Type B pancreatic cell (in vitro differentiated cells): Measurements from ENCODE around the gene KIF5A. TPM values are rescaled to one million over a fixed set of nuclear protein-coding genes. Genes with fewer than 3 reads are reported as not detected.

Source experiments
- DNase-seq: peaks from one replicate; pipeline ENCODE4 v3.0.0; 2021; ENCODE audit warnings: mixed read lengths; ENCODE audit not compliant: unreplicated experiment; ENCODE audit errors: extremely low spot score
- H3K27ac Mint-ChIP-seq: 2 replicates; pipeline ENCODE4 v1.8.0; 2021; ENCODE audit warnings: mild to moderate bottlenecking, mixed read lengths
- H3K27me3 Mint-ChIP-seq: 2 replicates; pipeline ENCODE4 v1.8.0; 2021; ENCODE audit warnings: mixed read lengths
- H3K36me3 Mint-ChIP-seq: 2 replicates; pipeline ENCODE4 v1.8.0; 2021; ENCODE audit warnings: mixed read lengths
- H3K4me1 Mint-ChIP-seq: one replicate; pipeline ENCODE4 v1.8.0; 2021; ENCODE audit warnings: mixed read lengths; ENCODE audit not compliant: unreplicated experiment
- H3K4me3 Mint-ChIP-seq: 2 replicates; pipeline ENCODE4 v1.8.0; 2021; ENCODE audit warnings: mild to moderate bottlenecking, mixed read lengths
- H3K9me3 Mint-ChIP-seq: 2 replicates; pipeline ENCODE4 v1.8.0; 2021; ENCODE audit warnings: mixed read lengths
- CTCF ChIP-seq: fragments of 200-600 bp; sonication (generic); conservative IDR thresholded peaks from 2 replicates; pipeline ENCODE4 v1.5.0; 2021; ENCODE audit warnings: antibody characterized with exemption, mild to moderate bottlenecking
- total RNA-seq: library from RNA; stranded (reverse); gene quantifications from 2 replicates; pipeline ENCODE4 v1.2.1, GENCODE V29; 2021; ENCODE audit warnings: low replicate concordance

KIF5A gene
- total RNA-seq, 1 donor from 2014 or later = 4.4 TPM

DNA sequence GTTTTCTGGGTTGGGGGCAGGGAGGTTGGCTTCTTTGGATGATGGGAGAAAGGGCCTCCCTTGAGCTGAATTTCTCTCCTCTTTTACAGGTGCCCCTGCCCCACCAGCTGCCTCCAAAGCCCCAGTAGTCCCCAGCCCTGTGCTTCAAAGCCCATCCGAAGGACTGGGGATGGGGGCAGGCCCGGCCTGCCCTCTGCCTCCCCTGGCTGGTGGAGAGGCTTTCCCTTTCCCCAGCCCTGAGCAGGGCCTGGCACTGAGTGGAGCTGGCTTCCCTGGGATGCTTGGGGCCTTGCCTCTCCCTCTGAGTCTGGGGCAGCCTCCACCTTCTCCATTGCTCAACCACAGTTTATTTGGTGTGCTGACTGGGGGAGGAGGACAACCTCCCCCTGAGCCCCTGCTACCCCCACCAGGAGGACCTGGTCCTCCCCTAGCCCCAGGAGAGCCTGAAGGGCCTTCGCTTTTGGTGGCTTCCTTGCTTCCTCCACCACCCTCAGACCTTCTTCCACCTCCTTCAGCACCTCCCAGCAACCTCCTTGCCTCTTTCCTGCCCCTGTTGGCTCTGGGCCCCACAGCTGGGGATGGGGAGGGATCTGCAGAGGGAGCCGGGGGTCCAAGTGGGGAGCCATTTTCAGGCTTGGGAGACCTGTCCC, 23.2 kb upstream of the KIF5A start:
- DNase-seq = no peak
- no peaks in the 10 kb centered on the region for H3K9me3 Mint-ChIP-seq
- no peak overlapping the region for H3K4me3 Mint-ChIP-seq
- peaks cover 12% of the 10 kb centered on the region for H3K36me3 Mint-ChIP-seq
- no peak overlapping the region for H3K27ac Mint-ChIP-seq
- H3K4me1 Mint-ChIP-seq = peaks cover 36% of the 10 kb centered on the region
- no peaks in the 10 kb centered on the region for H3K27me3 Mint-ChIP-seq
- TF ChIP-seq CTCF = no peak

DNA sequence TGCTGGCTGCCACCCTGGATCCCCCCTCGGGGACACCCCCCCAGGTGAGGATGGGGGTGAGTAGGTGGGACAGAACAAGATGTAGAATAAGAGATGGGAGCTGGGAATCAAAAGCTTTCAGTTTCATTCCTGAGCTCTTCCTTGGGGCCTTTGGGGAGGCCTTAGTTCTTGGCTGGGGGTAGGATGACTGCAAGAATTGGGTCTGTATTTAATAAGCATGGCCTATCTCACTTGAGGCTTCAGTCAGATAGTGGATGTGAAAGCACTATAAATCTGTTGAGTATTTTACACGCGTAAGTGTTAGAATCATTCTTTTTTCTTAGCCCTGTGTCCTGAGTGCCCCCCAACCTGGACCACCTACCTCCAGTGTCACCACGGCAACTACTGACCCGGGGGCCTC, 22.7 kb upstream of the KIF5A start:
- H3K27me3 Mint-ChIP-seq = no peaks in the 10 kb centered on the region
- H3K9me3 Mint-ChIP-seq = no peaks in the 10 kb centered on the region
- no peak overlapping the region for H3K27ac Mint-ChIP-seq
- TF ChIP-seq CTCF = no peak
- no peak overlapping the region for H3K4me3 Mint-ChIP-seq
- H3K36me3 Mint-ChIP-seq = peaks cover 12% of the 10 kb centered on the region
- no peak for DNase-seq
- H3K4me1 Mint-ChIP-seq = peaks cover 30% of the 10 kb centered on the region

DNA sequence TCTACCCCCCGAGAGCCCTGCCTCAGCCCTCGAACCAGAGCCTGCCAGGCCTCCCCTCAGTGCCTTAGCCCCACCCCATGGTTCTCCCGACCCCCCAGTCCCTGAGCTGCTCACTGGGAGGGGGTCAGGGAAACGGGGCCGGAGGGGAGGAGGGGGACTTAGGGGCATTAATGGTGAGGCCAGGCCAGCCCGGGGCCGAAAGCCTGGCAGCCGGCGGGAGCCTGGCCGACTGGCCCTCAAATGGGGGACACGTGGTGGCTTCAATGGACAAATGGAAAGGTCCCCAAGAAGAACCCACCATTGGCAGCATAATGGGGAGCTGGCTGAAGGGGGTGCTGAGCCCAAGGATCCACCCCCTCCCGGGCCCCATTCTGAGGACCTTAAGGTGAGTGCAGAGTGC, 21.7 kb upstream of the KIF5A start:
- Mint-ChIP-seq H3K4me1 (peaks cover 29% of the 10 kb centered on the region), H3K4me3 (no peak overlapping the region), H3K27me3 (no peaks in the 10 kb centered on the region), H3K9me3 (no peaks in the 10 kb centered on the region), H3K36me3 (peaks cover 19% of the 10 kb centered on the region), H3K27ac (no peak overlapping the region)
- no peak for TF ChIP-seq CTCF
- no peak for DNase-seq

GRCh38 chr12:57528831-57529555, 20.9 kb upstream of the KIF5A start:
- no peak for DNase-seq
- H3K27ac Mint-ChIP-seq = peak overlapping the region; percentile 77
- H3K4me1 Mint-ChIP-seq = peaks cover 22% of the 10 kb centered on the region
- TF ChIP-seq CTCF = no peak
- no peaks in the 10 kb centered on the region for H3K9me3 Mint-ChIP-seq
- no peaks in the 10 kb centered on the region for H3K27me3 Mint-ChIP-seq
- peaks cover 19% of the 10 kb centered on the region for H3K36me3 Mint-ChIP-seq
- H3K4me3 Mint-ChIP-seq = no peak overlapping the region

DNA sequence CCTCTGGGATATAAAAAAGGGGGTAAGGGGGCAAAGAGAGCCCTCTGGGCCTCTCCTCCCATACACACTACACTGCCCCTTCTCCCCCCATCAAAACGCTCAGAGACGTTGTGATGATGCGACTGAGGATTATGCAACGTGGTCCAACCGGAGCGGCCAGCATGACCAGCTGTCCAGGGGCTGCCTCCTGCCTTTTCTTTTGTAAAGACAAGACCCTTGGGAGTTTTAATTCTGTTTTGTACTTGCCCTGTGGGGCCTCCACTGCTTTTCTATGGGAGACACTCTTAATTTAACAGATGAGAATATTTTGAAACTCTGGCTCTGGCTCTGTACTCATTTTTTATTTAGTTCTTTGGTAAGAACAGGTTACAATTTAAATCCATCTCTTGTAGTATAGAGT, 20.0 kb upstream of the KIF5A start:
- H3K4me1 Mint-ChIP-seq = peaks cover 15% of the 10 kb centered on the region
- H3K27ac Mint-ChIP-seq = peak overlapping the region; percentile 77
- TF ChIP-seq CTCF = no peak
- no peak for DNase-seq
- H3K36me3 Mint-ChIP-seq = peaks cover 20% of the 10 kb centered on the region
- H3K27me3 Mint-ChIP-seq = no peaks in the 10 kb centered on the region
- peak overlapping the region; percentile 33 for H3K4me3 Mint-ChIP-seq
- H3K9me3 Mint-ChIP-seq = no peaks in the 10 kb centered on the region
